ENCODE data around the gene ZNF814.
A peak's percentile ranks its signal among the peaks of the same experiment; 100 is the strongest.
"Not testable (repeated sequence)": the region's sequence is repeated elsewhere in the genome, so short reads cannot be mapped to it uniquely, and the experiment has no call there.

The ZNF814 gene

DNA sequence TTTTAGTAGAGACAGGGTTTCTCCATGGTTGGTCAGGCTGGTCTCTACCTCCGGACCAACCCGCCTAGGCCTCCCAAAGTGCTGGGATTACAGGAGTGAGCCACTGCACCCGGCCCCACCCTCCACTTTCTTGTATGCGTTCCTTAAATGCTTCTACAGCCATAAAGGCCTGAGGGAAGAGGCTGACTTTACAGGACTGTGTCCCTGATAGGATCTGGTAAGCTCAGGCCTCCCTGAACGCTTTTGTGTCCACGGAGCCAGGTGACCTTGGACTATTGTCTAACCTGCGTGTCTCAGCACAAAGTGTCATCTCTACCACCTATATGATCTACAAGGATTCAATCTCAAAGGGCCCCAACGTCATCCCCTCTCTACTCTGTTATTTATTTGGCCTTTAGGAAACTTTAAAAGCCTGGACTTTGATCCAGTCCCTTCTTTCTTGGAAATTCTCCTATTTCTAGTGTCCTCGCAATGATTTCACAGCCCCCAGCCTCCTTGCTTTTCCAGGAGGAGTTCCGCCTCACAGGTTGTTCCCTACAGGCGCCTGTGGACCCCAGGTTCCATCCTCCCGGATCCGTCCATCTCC is 74.8 kb downstream of the ZNF814 start:
- Histone ChIP-seq H3K4me2 (ENCODE audit: insufficient read depth, low read length, poor library complexity, severe bottlenecking) (peak overlapping the region; percentile 75), H2BK15ac (ENCODE audit: low read length) (peak overlapping the region; percentile 33), H3K14ac (ENCODE audit: low read length) (no peak overlapping the region), H3K9me3 (replicated peaks in 1 of 2; ENCODE audit: control insufficient read depth in 2 of 2, insufficient read depth in 1 of 2, low read depth in 1 of 2, low read length in 2 of 2) (no peaks in the 10 kb centered on the region), H3K27me3 (ENCODE audit: control insufficient read depth in 3 of 3, insufficient read depth in 3 of 3, low read depth in 1 of 3, low read length in 3 of 3) (no peaks in the 10 kb centered on the region), H2BK12ac (ENCODE audit: low read length) (no peak overlapping the region), H3K27ac (replicated peaks; ENCODE audit: low read length) (peak overlapping the region; percentile 33), H4K91ac (ENCODE audit: low read depth, low read length, poor library complexity) (no peak overlapping the region), H3K4ac (ENCODE audit: low read length) (no peak overlapping the region), H2BK120ac (ENCODE audit: low read depth, low read length) (no peak overlapping the region), H3K23ac (ENCODE audit: low read depth, low read length, poor library complexity) (peak overlapping the region; percentile 80), H3K9ac (ENCODE audit: low read depth, low read length, poor library complexity) (peak overlapping the region; percentile 96), H3K36me3 (replicated peaks in 1 of 2; ENCODE audit: control insufficient read depth in 2 of 2, insufficient read depth in 2 of 2, low read length in 2 of 2) (peaks cover 3 to 36% of the 10 kb centered on the region in 2 donors), H2BK5ac (ENCODE audit: low read length) (no peak overlapping the region), H3K4me1 (ENCODE audit: control insufficient read depth in 2 of 2, insufficient read depth in 1 of 2, low read depth in 1 of 2, low read length in 2 of 2) (peaks cover 0 to 2% of the 10 kb centered on the region in 2 donors), H2AK5ac (ENCODE audit: low read depth, low read length) (peak overlapping the region; percentile 74), H3K18ac (ENCODE audit: low read length) (peak overlapping the region; percentile 92), H2AFZ (ENCODE audit: low read length) (peak overlapping the region; percentile 80), H4K8ac (ENCODE audit: low read depth, low read length) (no peak overlapping the region), H3K79me1 (ENCODE audit: low read depth, low read length) (peaks cover 1% of the 10 kb centered on the region), H3K4me3 (ENCODE audit: low read length in 2 of 2) (peak overlapping the region; percentile 80 to 97)
- no CpG with 5 or more reads among the region's 13 CpGs for WGBS, 2 donors (ENCODE audit: extremely low coverage in 2 of 2, insufficient read length in 2 of 2, insufficient replicate concordance in 1 of 2)
- no peak for DNase-seq (ENCODE audit: low spot score)

DNA sequence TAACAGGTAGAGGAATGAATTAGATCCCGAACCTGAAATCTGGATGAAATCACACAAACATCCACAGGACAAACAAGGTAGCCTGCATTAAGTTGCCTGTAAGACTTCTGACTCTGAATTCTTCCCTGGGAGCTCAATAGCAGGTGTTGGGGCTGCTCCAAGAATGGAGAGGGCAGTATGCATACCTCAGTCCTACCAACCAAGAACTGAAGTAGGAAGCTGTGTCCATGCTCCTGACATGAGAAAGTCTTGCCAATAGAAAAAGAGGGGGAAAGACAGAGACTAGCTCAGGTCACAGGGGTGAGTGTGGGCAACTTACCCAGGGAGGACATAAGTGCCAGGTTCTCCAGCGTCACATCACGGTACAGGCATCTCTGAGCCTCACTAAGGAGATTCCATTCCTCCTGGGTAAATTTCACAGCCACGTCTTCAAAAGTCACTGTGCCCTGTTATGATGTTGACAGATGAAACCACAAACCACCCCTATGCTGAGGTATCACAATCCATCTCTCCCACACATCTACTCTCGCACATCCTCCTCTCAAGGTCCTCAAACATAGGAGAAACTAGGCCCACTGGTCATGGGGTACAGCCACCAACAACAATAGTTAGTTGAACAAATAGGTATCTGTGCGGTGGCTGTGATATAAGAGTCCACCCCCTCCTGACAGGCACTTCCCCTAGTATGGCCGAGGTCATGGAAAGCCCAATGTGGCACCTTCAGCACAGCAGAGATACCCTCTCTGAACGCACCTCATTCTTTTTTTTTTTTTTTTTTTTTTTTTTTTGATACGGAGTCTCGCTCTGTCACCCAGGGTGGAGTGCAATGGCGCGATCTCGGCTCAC is 75.6 kb downstream of the ZNF814 start:
- WGBS, 2 donors (ENCODE audit: extremely low coverage in 2 of 2, insufficient read length in 2 of 2, insufficient replicate concordance in 1 of 2) = no CpG with 5 or more reads among the region's 13 CpGs
- peaks cover 6 to 41% of the 10 kb centered on the region in 2 donors for H3K36me3 ChIP-seq (replicated peaks in 1 of 2; ENCODE audit: control insufficient read depth in 2 of 2, insufficient read depth in 2 of 2, low read length in 2 of 2)
- peak overlapping the region in 1 of 2 donors; percentile 80 for H3K4me3 ChIP-seq (ENCODE audit: low read length in 2 of 2)

GRCh38 chr19:57812226-57812625 is 76.6 kb downstream of the ZNF814 start:
- Histone ChIP-seq H3K4me3 (ENCODE audit: low read length in 2 of 2) (no peak overlapping the region), H3K36me3 (replicated peaks in 1 of 2; ENCODE audit: control insufficient read depth in 2 of 2, insufficient read depth in 2 of 2, low read length in 2 of 2) (peaks cover 11 to 51% of the 10 kb centered on the region in 2 donors)

More for the DNA sequence above, 75.6 kb downstream of the ZNF814 start:
- H3K9ac ChIP-seq (ENCODE audit: low read depth, low read length, poor library complexity); DNase-seq (ENCODE audit: low spot score); H4K8ac ChIP-seq (ENCODE audit: low read depth, low read length); H3K14ac ChIP-seq (ENCODE audit: low read length); H2AFZ ChIP-seq (ENCODE audit: low read length); H3K27me3 ChIP-seq (ENCODE audit: control insufficient read depth in 3 of 3, insufficient read depth in 3 of 3, low read depth in 1 of 3, low read length in 3 of 3); H2BK5ac ChIP-seq (ENCODE audit: low read length); H2BK120ac ChIP-seq (ENCODE audit: low read depth, low read length); H2BK12ac ChIP-seq (ENCODE audit: low read length); H3K9me3 ChIP-seq (replicated peaks in 1 of 2; ENCODE audit: control insufficient read depth in 2 of 2, insufficient read depth in 1 of 2, low read depth in 1 of 2, low read length in 2 of 2); H4K91ac ChIP-seq (ENCODE audit: low read depth, low read length, poor library complexity); H3K4me1 ChIP-seq (ENCODE audit: control insufficient read depth in 2 of 2, insufficient read depth in 1 of 2, low read depth in 1 of 2, low read length in 2 of 2); H3K27ac ChIP-seq (replicated peaks; ENCODE audit: low read length); H3K18ac ChIP-seq (ENCODE audit: low read length); H3K23ac ChIP-seq (ENCODE audit: low read depth, low read length, poor library complexity); H3K4ac ChIP-seq (ENCODE audit: low read length); H3K79me1 ChIP-seq (ENCODE audit: low read depth, low read length); H2AK5ac ChIP-seq (ENCODE audit: low read depth, low read length); H2BK15ac ChIP-seq (ENCODE audit: low read length): not testable (repeated sequence)
- peak overlapping the region; percentile 75 for H3K4me2 ChIP-seq (ENCODE audit: insufficient read depth, low read length, poor library complexity, severe bottlenecking)

More at GRCh38 chr19:57812226-57812625, 76.6 kb downstream of the ZNF814 start:
- Histone ChIP-seq H2BK5ac (ENCODE audit: low read length) (no peak overlapping the region), H3K18ac (ENCODE audit: low read length) (no peak overlapping the region), H3K79me1 (ENCODE audit: low read depth, low read length) (peaks cover 1% of the 10 kb centered on the region), H2BK120ac (ENCODE audit: low read depth, low read length) (no peak overlapping the region), H3K4me2 (ENCODE audit: insufficient read depth, low read length, poor library complexity, severe bottlenecking) (no peak overlapping the region), H3K14ac (ENCODE audit: low read length) (no peak overlapping the region), H3K4me1 (ENCODE audit: control insufficient read depth in 2 of 2, insufficient read depth in 1 of 2, low read depth in 1 of 2, low read length in 2 of 2) (peaks cover 0 to 2% of the 10 kb centered on the region in 2 donors), H2AK5ac (ENCODE audit: low read depth, low read length) (no peak overlapping the region), H3K9me3 (replicated peaks in 1 of 2; ENCODE audit: control insufficient read depth in 2 of 2, insufficient read depth in 1 of 2, low read depth in 1 of 2, low read length in 2 of 2) (no peaks in the 10 kb centered on the region), H3K9ac (ENCODE audit: low read depth, low read length, poor library complexity) (no peak overlapping the region), H4K8ac (ENCODE audit: low read depth, low read length) (no peak overlapping the region), H4K91ac (ENCODE audit: low read depth, low read length, poor library complexity) (no peak overlapping the region), H2BK15ac (ENCODE audit: low read length) (no peak overlapping the region), H3K27me3 (ENCODE audit: control insufficient read depth in 3 of 3, insufficient read depth in 3 of 3, low read depth in 1 of 3, low read length in 3 of 3) (no peaks in the 10 kb centered on the region), H2AFZ (ENCODE audit: low read length) (no peak overlapping the region), H3K23ac (ENCODE audit: low read depth, low read length, poor library complexity) (no peak overlapping the region), H2BK12ac (ENCODE audit: low read length) (no peak overlapping the region), H3K4ac (ENCODE audit: low read length) (no peak overlapping the region), H3K27ac (replicated peaks; ENCODE audit: low read length) (no peak overlapping the region)
- no CpG with 5 or more reads among the region's 3 CpGs for WGBS, 2 donors (ENCODE audit: extremely low coverage in 2 of 2, insufficient read length in 2 of 2, insufficient replicate concordance in 1 of 2)
- DNase-seq (ENCODE audit: low spot score) = no peak
